HG02884 (cell line): ENCODE data around the gene PPIL1.

ENCODE experiments used
- ATAC-seq: cut with Tn5 transposase; IDR thresholded peaks from one replicate; pipeline ENCODE4 v1.9.1; 2021; ENCODE audit warnings: mild to moderate bottlenecking, moderate library complexity; ENCODE audit not compliant: unreplicated experiment

PPIL1 gene

DNA sequence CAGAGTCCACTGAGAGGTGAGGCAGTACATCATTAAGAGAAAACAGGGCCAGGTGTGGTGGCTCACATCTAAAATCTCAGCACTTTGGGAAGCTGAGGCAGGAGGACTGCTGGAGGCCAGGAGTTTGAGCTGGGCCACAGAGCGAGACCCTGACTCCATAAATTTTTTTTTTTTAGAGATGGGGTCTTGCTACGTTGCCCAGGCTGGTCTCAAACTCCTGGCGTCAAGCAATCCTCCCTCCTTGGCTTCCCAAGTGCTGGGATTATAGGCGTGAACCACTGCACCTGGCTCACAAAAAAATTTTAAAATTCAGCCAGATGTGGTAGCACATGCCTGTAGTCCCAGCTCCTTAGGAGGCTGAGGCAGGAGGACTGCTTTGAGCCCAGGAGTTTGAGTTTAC lies 17.3 kb downstream of the PPIL1 start:
- ATAC-seq: no peak

DNA sequence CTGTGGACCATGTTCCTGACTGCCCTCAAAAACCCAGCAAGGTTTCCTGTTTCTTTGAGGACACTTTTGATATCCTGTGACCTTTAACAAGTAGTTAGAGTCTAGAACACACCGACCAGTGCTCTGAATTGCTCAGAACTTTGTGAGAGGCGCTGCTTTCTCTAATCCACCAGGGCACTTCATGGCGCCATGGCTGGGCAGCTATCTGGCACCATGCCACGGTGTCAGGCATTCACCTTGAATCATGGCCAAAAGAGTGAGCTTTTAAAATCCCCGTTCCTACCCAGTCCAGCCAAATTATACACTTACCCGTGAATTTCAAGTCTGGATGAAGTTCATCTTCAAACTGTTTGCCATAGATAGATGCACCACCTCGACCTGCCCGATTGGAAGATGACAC lies 18.3 kb downstream of the PPIL1 start:
- ATAC-seq: no peak

DNA sequence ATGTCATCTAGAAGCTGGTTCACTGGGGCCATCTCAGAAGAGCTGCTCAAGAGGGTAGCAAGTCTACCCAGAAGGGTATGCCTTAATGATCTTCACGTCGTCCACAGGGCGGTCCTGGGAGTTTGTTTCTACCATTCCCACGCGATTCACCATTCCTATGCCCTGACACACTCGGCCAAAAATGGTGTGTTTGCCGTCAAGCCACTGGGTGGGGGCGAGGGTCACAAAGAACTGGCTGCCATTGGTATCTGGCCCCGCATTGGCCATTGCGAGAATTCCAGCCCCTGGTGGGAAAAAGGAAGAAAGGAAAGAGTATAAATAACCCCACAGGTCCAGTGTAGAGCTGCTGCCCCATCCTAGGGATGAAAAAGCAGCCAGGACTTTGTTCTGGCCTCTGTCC lies 18.9 kb downstream of the PPIL1 start:
- ATAC-seq: no peak

DNA sequence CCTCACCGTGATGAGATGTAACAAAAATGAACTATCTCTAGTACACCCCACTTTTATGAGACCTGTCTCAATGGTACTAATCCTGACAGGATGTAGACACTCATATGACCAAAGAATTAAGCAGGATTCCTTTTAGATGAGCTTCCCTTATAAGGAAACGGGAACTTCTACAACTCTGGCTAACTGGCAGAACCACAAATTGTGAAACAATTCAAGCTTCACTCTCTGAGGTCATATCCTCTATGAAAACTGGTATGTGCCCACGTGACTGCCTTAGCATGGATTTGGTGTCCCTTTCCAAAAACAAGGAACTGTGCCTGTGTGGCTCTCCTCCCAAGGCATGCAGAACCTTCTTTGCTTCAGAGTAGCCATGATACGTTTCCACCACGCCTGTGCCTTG lies 21.3 kb downstream of the PPIL1 start:
- ATAC-seq: no peak

DNA sequence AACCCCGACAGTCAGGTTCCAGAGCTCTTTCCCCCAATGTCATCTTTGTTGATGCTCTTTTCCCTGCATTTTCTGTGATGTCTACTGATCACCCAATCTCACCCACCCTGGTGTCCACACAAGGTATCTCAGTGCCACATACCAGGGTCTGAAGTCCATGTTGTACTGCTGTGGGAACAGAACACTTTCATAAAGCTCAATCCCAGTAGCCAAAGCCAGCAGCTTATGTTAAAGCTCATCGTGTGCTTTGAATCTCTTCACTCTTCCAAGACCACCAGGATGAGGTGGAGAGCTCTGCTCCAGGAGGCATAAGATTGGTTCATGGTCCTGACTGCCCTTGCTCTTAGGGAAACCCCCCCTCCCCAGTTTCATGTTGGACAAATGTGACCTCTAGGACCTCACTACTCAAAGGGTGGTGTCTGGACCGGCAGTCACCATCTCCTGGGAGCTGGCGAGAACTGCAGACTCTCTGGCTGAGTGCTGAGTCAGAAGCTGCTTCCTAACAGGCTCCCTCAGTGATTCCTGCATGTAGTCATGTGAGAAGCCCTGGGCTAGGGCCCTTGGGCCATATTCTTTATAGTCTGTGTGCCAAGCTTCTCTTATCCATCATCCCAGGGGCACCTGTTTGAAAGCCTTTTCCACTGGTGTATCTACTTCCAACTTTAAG lies 22.0 kb downstream of the PPIL1 start:
- no peak for ATAC-seq

DNA sequence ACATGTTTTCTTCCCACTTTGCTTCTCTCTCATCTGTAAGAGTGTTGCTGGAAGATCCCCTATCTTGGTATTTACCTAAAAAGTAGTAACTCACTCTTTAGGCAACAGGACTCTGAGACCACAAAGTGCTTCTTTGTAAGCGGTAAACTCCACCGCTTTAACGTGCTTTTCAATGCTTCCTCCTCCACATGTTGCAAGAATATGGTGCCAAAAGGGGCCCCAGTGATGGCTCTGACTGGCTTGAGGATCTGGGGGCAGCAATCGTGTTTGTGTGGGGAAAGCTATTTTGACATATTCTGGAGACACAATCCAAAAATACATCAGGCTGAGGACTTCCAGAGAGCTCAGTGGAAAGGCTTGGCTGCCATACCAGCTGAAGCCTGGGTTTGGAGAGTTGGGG lies 23.0 kb downstream of the PPIL1 start:
- no peak for ATAC-seq

DNA sequence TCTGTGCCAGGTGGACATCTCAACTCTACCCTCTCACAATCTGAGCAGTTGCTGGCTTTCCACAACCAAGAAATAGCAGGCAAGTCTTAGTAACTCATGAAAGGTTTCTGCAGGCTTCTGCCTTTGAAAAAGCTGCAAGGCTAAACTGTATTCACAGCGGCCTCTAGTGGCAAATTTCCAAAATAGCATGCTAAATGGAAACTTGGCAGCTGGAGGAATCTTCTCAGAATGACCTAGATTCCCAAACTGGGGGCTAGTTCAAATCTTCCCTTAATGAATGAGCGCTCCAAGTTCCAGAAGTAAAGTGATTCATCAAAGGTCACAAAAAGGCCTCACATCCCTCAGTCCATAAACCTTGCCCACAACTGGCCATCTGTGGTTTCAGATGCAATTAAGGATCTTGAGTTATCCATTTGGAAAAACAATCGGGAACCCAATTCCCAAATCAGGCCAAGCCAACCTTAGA lies 23.4 kb downstream of the PPIL1 start:
- no peak for ATAC-seq

DNA sequence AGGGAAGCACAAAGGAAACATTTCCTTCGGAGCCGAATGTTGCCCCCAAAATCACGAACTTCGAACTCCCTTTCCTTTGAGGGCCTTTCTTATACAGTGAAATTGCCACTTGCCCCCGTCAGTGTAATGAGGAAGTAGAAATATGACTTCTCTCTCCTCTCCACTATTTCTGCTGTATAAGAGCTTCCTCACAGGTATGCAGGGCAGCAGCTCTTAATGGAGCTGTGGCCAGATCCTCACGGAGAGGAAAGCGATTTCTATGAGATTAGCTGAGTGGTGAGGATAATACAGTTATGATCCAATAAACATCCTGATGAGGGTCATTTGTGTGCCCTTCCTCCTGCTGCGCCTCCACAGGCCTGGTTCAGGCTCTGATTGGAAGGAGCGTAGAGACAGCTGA lies 24.6 kb downstream of the PPIL1 start:
- no peak for ATAC-seq

DNA sequence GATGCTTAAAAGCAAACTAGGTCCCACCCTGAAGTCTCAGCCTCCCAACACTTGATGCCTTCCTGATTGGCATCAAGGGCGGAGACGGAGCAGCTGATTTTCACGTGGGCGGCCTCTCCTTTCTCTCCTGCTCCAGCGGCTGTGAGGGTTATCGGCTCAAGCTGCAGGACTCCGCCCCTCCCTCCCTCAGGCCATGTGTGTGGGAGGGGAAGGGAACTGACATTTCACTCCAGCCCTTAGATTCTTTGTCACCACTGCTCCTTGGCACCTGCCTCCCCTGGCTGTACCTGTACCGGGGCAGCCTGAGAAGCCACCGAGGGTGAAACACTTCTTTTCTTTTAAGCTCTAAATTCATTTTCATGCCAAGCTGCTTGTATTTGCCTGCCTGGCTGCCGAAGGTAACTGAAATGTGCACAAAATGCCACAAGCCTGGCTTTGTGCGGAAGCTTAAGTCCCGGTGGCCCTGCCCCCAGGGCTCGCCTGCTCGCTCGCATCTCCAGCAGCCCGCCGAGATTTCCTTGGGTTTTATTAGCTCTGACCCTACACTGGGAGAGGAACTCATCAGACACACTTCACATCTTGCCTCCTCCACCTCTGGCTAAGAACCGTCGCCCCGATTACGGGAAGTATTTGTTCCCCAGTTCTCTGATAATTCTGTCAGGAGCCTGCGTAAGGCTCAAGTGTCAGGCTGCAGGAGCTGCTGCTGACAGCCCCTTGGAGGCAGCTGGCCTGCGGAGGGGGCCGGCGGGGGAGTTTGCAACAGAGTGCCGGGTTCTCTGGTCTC lies 25.8 kb downstream of the PPIL1 start:
- ATAC-seq: no peak

DNA sequence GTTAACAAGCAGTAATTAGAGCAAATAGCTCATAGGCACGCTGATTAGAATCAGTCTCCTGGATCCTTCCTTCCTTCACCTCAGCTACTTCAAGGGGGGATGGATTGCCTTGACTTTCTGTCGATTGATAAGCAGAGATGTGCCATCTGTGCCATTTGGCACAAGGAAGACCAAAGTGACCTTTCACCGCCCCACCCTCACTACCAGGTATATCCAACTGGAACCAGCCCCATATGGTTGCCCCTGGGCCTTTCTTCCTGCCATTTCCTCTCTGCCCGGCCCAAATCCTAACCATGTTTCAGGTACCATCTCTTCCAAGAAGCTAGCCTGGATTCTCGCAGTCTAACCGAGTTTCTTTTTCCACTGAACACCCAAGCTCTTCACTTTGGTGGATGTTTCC lies 26.6 kb downstream of the PPIL1 start:
- ATAC-seq: no peak

DNA sequence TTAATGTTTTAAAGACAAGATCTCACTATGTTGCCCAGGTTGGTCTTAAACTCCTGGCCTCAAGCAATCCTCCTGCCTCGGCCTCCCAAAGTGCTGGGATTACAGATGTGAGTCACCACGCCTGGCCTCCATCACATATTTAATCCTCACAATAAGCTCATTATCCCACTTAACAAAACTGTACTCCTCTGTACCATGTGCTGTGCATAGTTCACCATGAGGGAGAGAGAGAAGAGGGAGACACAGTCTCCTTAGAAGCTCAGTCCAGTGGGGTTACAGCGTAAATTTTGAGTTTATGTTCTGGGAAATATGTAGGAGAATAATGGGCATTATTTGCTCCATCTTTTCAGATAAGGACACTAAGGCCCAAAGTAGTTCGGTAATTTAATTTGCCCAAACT lies 27.5 kb downstream of the PPIL1 start:
- no peak for ATAC-seq

DNA sequence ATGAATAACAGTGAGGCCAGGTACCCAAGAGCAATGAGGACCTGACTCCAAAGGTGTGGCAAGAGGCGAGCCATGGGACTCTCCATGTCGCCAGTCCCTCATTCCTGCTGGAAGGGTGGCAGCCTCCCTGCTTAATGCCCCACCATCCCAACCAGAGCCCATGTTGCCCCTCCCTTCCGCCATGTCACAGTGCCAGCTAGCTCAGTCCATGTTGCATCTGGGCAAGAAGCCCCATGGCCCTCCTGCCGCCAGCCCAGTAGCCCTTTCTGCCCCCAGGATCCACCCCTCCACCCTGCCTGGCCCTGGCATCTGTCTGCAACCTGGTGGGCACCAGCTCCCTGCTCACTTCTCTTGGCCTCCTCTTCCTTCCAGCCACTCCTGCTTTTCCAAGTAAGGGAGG lies 29.4 kb downstream of the PPIL1 start:
- ATAC-seq: no peak

DNA sequence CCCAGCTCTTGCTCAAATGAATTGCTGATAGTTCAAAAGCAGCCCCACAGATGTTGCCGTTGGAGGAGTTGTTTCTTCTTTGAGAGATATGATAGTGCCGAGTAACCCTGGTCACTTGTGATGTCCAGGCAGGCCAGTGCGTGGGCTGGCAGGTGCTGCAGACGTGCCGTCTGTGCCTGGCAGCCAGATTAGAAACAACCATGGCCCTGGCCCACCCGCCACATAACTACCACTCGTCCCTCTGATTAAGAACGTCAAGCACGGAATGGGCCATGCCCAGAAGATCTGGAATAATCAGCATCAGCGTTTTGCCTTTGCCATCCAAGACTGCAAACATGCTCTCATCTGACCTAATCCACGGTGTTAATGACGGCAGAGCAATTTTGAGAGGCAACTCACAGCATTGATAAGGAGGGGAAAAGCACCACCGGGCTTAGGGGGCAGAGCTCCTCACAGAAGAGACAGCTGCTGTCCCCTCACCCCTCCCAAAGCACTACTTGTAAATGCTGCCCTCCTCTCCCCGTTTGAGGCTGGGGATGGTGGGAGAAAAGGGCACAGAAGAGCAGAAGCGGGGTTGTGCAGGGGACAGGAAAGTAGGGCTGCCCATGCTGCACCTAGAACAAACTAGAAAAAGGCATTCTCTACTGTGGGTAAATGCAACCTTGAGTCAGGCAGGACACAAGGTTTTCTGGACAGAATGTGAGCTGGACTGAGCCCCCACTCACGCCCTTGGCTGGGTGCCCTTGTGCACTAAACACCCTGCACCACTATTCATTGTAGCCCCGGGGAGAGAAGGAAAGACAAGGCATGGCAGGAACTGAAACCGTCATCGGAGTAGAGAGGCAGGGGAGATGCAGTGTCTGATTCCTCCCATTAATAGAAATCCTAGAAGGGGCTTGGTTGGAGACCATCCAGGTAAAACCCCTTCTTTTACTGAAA lies 30.1 kb downstream of the PPIL1 start:
- ATAC-seq: no peak

DNA sequence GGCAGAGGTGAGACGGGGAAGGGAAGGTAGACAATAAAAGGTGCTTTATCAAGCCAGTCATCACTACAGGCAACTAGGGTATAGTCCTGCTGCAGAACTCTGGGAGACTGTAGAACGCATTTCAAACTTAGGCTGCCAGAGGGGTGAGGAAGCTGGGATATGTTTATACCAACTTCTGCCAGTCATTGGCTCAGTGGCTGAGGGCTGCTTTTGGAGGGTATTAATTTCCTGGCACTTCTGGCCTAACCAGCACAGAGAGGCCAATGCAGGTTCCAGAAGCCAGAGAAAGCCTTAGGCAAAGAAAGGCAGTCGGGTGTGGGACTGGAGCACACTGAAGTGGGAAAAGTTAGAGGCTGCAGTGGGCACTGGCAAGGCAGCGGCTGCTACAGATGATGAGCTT lies 31.4 kb downstream of the PPIL1 start:
- no peak for ATAC-seq

DNA sequence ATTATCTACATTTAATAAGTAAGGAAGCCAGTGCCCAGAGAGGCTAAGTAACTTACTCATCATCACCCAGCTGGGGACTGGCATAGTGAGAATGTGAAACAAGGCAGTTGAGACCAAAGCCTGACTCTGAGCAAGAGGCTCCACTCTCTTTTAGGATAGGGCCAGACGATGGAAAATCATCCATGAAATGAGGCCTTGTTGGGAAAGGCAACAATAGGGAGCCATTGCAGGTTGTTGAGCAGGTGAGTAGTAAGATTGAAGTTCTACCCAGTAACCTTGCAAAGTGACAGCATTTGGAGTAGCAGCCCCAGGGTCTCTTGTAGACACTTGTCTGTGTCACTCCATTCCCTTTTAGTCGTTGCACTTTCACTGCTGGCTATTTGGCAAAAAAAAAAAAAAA lies 32.8 kb downstream of the PPIL1 start:
- no peak for ATAC-seq

DNA sequence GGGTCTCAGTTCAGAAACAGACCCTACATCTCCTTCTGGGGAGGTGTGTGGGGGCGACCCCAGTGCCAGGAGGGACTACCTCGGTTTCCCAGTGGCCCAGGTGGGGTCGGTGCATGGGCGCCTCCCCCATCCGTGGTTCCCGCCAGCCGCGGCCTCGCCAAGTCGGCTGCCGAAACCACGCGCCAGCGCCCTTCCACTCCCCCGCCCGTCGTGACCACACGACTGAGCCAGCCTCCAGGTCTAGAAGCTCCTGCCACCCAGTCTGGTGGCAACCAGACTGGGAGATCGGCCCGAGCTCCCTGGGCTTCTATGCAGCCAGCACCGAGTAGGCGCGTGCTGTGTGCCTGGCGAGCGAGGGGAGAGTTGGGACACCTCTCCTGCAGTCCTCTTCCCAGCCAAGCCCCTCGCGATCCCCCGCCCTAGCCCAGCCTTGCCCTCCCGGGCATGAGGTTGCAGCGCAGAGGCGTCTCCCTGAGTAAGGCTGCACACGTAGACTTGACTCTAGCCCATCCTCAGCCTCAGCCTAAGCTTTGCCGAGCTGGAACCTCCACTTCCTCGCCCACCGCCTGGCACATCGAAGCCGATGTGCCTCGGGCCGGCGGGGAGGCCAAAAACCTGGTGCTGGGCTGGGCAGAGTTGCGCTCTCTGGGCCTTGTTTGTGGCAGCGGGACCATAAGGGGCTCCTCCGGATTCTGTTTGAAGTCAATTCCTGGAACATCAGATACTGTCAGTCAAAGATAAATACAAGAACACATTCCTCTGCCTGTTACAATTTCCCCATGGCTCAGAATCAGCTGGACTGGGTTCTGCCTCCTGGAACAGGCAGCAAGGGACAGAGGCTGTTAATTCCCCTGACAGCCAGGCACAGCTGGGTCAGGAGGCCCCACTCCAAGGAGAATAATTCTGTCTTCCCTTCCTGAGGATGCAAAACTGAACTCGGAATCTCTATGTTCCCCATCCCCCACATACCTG lies 33.9 kb downstream of the PPIL1 start:
- ATAC-seq: no peak

DNA sequence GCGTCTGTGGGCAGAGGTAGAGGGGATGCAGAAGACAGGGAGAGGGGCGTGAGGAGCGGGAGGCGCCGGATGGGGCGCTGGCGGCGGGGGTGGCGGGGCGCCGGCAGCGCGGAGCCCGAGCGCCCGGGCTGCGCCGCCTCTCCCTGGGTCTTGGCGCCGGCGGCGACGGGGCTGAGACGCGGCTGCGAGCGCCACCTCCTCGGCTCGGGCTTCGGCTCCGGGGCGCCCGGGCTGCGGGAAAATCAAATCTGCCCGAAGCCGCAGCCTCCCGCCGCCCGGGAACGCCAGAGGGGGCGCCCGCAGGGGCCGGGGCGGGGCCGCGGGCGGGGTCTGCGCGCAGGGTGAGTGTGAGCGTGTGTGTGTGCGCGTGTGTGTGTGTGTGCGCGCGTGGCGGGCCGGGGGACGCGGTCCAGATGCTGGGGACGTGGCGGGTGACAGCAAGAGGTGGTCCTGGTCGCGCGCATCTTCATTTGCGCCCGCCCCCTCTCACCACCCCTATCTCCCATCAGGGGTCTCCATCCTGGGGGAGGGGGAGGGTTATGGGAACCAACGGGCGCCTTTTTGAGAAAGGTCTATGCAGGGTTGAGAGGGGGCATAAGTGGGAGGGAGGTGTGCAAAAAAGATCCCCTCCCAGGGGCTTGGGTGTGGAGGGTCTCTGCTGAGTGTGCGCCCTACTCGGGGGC lies 34.7 kb downstream of the PPIL1 start:
- ATAC-seq: no peak

DNA sequence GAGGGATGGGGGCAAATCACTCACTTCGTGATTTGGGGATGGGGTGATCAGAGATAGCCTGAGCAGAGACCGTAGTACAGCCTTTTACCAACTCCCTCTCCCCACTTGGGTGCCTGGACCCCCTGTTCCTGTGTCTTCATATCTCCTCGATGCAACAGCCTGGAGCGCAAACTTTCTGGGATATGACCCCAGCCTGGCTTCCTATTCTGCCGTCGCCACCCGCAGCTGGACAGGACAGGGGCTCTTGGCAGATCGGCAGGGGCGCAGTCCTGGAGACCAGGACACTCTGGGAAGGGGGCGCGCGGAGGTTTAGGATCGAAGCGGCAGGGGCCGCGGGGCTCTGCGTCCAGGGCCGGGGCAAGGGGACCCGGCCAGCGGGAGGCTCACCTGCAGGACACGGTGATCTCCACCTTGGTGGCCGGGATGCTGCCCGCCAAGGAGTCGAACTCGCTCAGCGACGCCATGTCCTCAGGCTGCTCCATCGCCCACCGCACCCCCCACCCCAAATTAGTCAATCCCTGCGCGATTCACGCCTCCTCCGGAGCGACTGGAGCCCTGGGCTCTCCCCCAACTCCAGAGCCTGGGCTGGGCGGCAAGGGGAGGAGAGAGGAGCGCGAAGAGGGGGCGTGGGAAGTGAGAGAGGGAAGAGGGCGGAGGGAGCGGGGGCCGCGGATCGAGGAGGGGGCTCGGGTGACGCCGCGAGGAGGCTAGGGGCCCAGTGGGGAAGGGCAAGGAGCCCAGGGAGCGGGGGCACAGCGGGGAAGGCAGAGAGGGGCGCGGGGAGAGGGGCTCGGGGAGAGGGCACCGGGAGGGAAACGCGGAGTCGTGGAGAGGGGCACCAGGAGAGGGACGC lies 35.5 kb downstream of the PPIL1 start, which contains the start of gene CPNE5:
CPNE5 (minus strand) TSS at position 549 of the 853 bp plus-strand sequence; CDS start at position 482, 67 bp downstream.
- no peak for ATAC-seq

DNA sequence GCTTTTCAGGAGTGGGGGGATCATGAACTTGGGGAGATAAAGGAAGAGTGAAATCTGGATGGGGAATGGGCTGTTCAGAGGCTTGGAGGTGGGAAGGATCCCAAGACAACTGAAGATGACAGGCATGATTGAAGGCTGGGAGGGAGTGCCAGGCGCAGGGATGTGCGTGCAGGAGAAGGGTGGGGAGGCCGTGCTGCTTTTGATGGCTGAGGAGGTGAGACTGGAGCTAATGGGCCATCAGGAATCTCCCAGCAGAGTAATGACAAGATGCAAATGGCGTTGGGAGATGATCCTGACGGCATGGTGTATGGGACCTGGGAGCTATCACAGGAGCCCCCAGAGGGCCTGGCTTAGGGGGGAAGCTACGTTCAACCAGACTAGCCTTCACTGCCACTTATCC lies 36.9 kb downstream of the PPIL1 start:
- ATAC-seq: no peak
